HCT116 (cell line): ENCODE data around the gene RNF227. TPM values are rescaled to one million over a fixed set of nuclear protein-coding genes. Genes with fewer than 3 reads are reported as not detected.

Experiments
- ATAC-seq: fragments of 200-7000 bp; cut with Tn5 transposase; 2 replicates; pipeline ENCODE4 v1.9.1; 2020; ENCODE audit warnings: mild to moderate bottlenecking, moderate library complexity
- BruUV-seq: library from RNA; stranded (reverse); fragments of 400-500 nt; replicated peaks from 2 replicates; lab custom pipeline; 2021; lab: Mats Ljungman, UMichigan
- CTCF ChIA-PET: fragments of 300-600 bp; sonication (Branson Sonifier 250); formaldehyde crosslinking; loops from one replicate; lab custom pipeline; 2021; ENCODE audit warnings: antibody characterized with exemption; lab: Charles Lee
- POLR2A ChIA-PET: fragments of 300-600, 350-600 bp; sonication (Branson Sonifier 250); formaldehyde crosslinking; loops from one replicate; lab custom pipeline; 2021; ENCODE audit warnings: antibody characterized with exemption; lab: Charles Lee
- RAD21 ChIA-PET, 2 experiments: fragments of 300-600 bp; sonication (Branson Sonifier 250); formaldehyde crosslinking; loops; one replicate each; lab custom pipeline; 2023; ENCODE audit warnings: low total read pairs in 2 of 2; ENCODE audit not compliant: uncharacterized antibody in 2 of 2, unreplicated experiment in 2 of 2, low non-redundant PET in 1 of 2; lab: Charles Lee
- DNase-seq: peaks from one replicate; pipeline ENCODE4 v3.0.0-alpha.2; 2010; ENCODE audit warnings: low read depth, low spot score
- H2AFZ ChIP-seq: fragments of 200-600 bp; shearing (Covaris generic), sonication (generic); 2 replicates; pipeline ENCODE4 v1.6.1; 2017; ENCODE audit warnings: low read depth, mixed run types, mixed read lengths, antibody characterized with exemption, low read length; ENCODE audit not compliant: poor library complexity, severe bottlenecking
- H3K27ac ChIP-seq: 2 replicates; pipeline ENCODE4 v1.5.1; 2012; ENCODE audit warnings: low read depth, low read length
- H3K27me3 ChIP-seq: fragments of 200-600 bp; sonication (generic); 2 replicates; pipeline ENCODE4 v1.6.1; 2016; ENCODE audit warnings: mixed run types, low read length, mixed read lengths; ENCODE audit not compliant: insufficient read depth
- H3K36me3 ChIP-seq, 2 experiments: fragments of 200-500 bp in 1 of 2; fragments of 200-600 bp in 1 of 2; sonication (Bioruptor generic) in 1 of 2; sonication (generic) in 1 of 2; 2 replicates each; pipeline versions ENCODE4 v1.5.1 to v1.6.1; 2014 to 2016; ENCODE audit warnings: low read length in 2 of 2, inconsistent platforms in 1 of 2, mixed read lengths in 1 of 2, mixed run types in 1 of 2; ENCODE audit not compliant: insufficient read depth in 2 of 2, control insufficient read depth in 1 of 2
- H3K4me1 ChIP-seq, 2 experiments: fragments of 200-600 bp in 1 of 2; sonication (generic) in 1 of 2; 2 replicates each; pipeline versions ENCODE4 v1.5.1 to v1.6.1; 2012 to 2017; ENCODE audit warnings: low read length in 2 of 2, inconsistent platforms in 1 of 2, mild to moderate bottlenecking in 1 of 2, mixed read lengths in 1 of 2, mixed run types in 1 of 2, moderate library complexity in 1 of 2; ENCODE audit not compliant: insufficient read depth in 2 of 2, control insufficient read depth in 1 of 2
- H3K4me2 ChIP-seq: fragments of 200-600 bp; sonication (generic); 2 replicates; pipeline ENCODE4 v1.6.1; 2017; ENCODE audit warnings: mixed run types, low read length, mixed read lengths
- H3K4me3 ChIP-seq, 2 experiments: fragments of 200-600 bp in 1 of 2; sonication (generic) in 1 of 2; replicated peaks in 1 of 2; 2 replicates each; pipeline ENCODE4 v1.5.1; 2011 to 2016; ENCODE audit warnings: low read length in 2 of 2, control low read depth in 1 of 2, low read depth in 1 of 2, mild to moderate bottlenecking in 1 of 2, mixed read lengths in 1 of 2, mixed run types in 1 of 2
- H3K79me2 ChIP-seq: fragments of 200-600 bp; sonication (generic); 2 replicates; pipeline ENCODE4 v1.6.1; 2017; ENCODE audit warnings: mild to moderate bottlenecking, mixed run types, low read length, moderate library complexity, mixed read lengths; ENCODE audit not compliant: insufficient read depth
- H3K9ac ChIP-seq: fragments of 200-600 bp; sonication (generic); 2 replicates; pipeline ENCODE4 v1.6.1; 2016; ENCODE audit warnings: low read length, mixed read lengths
- H3K9me2 ChIP-seq: fragments of 200-600 bp; sonication (generic), shearing (Covaris generic); 2 replicates; pipeline ENCODE4 v1.6.1; 2017; ENCODE audit warnings: mixed run types, mild to moderate bottlenecking, moderate library complexity; ENCODE audit not compliant: insufficient read depth
- H3K9me3 ChIP-seq, 2 experiments: fragments of 200-500 bp in 1 of 2; fragments of 200-600 bp in 1 of 2; sonication (Bioruptor generic) in 1 of 2; sonication (generic) in 1 of 2; 2 replicates each; pipeline ENCODE4 v1.6.1; 2014 to 2017; ENCODE audit warnings: low read length in 2 of 2, mixed read lengths in 2 of 2, inconsistent platforms in 1 of 2, low read depth in 1 of 2, mild to moderate bottlenecking in 1 of 2, mixed run types in 1 of 2, moderate library complexity in 1 of 2; ENCODE audit not compliant: control insufficient read depth in 1 of 2, insufficient read depth in 1 of 2
- H4K20me1 ChIP-seq: fragments of 200-600 bp; sonication (generic), shearing (Covaris generic); 2 replicates; pipeline ENCODE4 v1.6.1; 2017; ENCODE audit warnings: mixed run types, mild to moderate bottlenecking, moderate library complexity; ENCODE audit not compliant: insufficient read depth
- CBX3 ChIP-seq: IDR thresholded peaks from 2 replicates; pipeline ENCODE4 v1.6.1; 2012; ENCODE audit warnings: low read depth
- EGR1 ChIP-seq: IDR thresholded peaks from 2 replicates; pipeline ENCODE4 v1.6.1; 2012; ENCODE audit warnings: low read depth
- EZH2 ChIP-seq: fragments of 200-600 bp; sonication (generic); IDR thresholded peaks from 2 replicates; pipeline ENCODE4 v1.6.1; 2017; ENCODE audit warnings: antibody characterized with exemption, mixed run types
- FOSL1 ChIP-seq: IDR thresholded peaks from 2 replicates; pipeline ENCODE4 v1.6.1; 2012; ENCODE audit warnings: low read depth
- JUND ChIP-seq: IDR thresholded peaks from 2 replicates; pipeline ENCODE4 v1.6.1; 2012
- POLR2A ChIP-seq: IDR thresholded peaks from 2 replicates; pipeline ENCODE4 v1.7.0; 2011; ENCODE audit warnings: borderline replicate concordance; ENCODE audit not compliant: insufficient read depth, insufficient read length; ENCODE audit errors: extremely low read depth
- SP1 ChIP-seq: IDR thresholded peaks from 2 replicates; pipeline ENCODE4 v1.6.1; 2012; ENCODE audit warnings: low read depth
- SRF ChIP-seq: IDR thresholded peaks from 2 replicates; pipeline ENCODE4 v1.6.1; 2012; ENCODE audit warnings: low read depth
- ZFX ChIP-seq: fragments of 450-650 bp; IDR thresholded peaks from 2 replicates; pipeline ENCODE4 v1.6.1; 2017
- ZNF274 ChIP-seq: fragments of 200-500 bp; sonication (Bioruptor generic); IDR thresholded peaks from 2 replicates; pipeline ENCODE4 v1.6.1; 2014; ENCODE audit warnings: mild to moderate bottlenecking, low read depth, low read length, inconsistent platforms
- intact Hi-C: fragments of 100-400 bp; cut with micrococcal nuclease; formaldehyde crosslinking; loops from 2 replicates; pipeline ENCODE4 v1.10.0; 2022
- total RNA-seq: library from RNA; stranded (reverse); gene quantifications from one replicate; pipeline ENCODE4 v1.2.1, GENCODE V29; 2021; ENCODE audit not compliant: unreplicated experiment
- TF ChIP-seq, protein P1 (sequence below), 3 experiments: fragments of 200-600 bp in 1 of 3; sonication (generic) in 1 of 3; IDR thresholded peaks in 2 of 3; conservative IDR thresholded peaks in 1 of 3; 2 replicates each; pipeline ENCODE4 v1.5.1; 2012 to 2017; ENCODE audit warnings: low read depth in 2 of 3, low read length in 2 of 3, antibody characterized with exemption in 1 of 3, borderline replicate concordance in 1 of 3, control low read depth in 1 of 3, mild to moderate bottlenecking in 1 of 3, mixed read lengths in 1 of 3, mixed run types in 1 of 3, moderate library complexity in 1 of 3; ENCODE audit not compliant: insufficient read depth in 1 of 3
- TF ChIP-seq, protein P2 (sequence below): IDR thresholded peaks from 2 replicates; pipeline ENCODE4 v1.6.1; 2011; ENCODE audit warnings: mild to moderate bottlenecking, low read length, moderate library complexity; ENCODE audit not compliant: insufficient replicate concordance; ENCODE audit errors: extremely low read depth

Gene RNF227
- total RNA-seq, 1 experiment from 2014 or later = 0.74 TPM

DNA sequence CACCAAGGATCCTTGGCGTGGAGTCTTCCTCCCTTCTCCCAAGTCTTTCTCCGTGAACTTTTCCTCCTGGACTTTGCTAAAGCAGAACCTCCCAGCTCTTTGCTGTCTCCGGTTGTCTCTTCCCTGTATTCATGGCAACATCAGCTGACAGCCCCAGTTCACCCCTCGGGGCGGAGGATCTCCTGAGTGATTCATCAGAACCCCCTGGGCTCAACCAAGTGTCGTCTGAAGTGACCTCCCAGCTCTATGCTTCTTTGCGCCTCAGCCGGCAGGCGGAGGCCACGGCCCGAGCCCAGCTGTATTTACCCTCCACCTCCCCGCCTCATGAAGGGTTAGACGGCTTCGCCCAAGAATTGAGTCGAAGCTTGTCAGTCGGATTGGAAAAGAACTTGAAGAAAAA, 16.9 kb upstream of the RNF227 start:
- no peaks in the 10 kb centered on the region for H3K9me2 ChIP-seq
- POLR2A ChIA-PET = interaction anchor here (0.5 to 1.5 kb wide), 4 partner anchors 11 to 76 kb away, joined by 3 to 6 read pairs (median 3); partner anchors contain the start of gene NAA38
- H3K36me3 ChIP-seq = peaks cover 17 to 19% of the 10 kb centered on the region in 2 experiments; a peak in 2 of 4 replicates
- DNase-seq = no peak
- BruUV-seq = no TSS peak
- TF ChIP-seq SRF = no peak
- TF ChIP-seq, protein P1, sequence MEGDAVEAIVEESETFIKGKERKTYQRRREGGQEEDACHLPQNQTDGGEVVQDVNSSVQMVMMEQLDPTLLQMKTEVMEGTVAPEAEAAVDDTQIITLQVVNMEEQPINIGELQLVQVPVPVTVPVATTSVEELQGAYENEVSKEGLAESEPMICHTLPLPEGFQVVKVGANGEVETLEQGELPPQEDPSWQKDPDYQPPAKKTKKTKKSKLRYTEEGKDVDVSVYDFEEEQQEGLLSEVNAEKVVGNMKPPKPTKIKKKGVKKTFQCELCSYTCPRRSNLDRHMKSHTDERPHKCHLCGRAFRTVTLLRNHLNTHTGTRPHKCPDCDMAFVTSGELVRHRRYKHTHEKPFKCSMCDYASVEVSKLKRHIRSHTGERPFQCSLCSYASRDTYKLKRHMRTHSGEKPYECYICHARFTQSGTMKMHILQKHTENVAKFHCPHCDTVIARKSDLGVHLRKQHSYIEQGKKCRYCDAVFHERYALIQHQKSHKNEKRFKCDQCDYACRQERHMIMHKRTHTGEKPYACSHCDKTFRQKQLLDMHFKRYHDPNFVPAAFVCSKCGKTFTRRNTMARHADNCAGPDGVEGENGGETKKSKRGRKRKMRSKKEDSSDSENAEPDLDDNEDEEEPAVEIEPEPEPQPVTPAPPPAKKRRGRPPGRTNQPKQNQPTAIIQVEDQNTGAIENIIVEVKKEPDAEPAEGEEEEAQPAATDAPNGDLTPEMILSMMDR (IDR thresholded peaks at IDR 0.05 in 2 of 3, conservative IDR thresholded peaks at IDR 0.05 in 1 of 3; ENCODE audit: borderline replicate concordance in 1 of 3, insufficient read depth in 1 of 3, low read depth in 2 of 3, low read length in 2 of 3) = peak in 1 of 3 experiments; percentile 18; a peak in 1 of 6 replicates
- H3K79me2 ChIP-seq = peaks cover 40% of the 10 kb centered on the region
- peaks cover 12 to 21% of the 10 kb centered on the region in 2 experiments; a peak in 3 of 4 replicates for H3K4me1 ChIP-seq
- RAD21 ChIA-PET = interaction anchor here in 1 of 2 experiments (1.5 kb wide), 1 partner anchor 108 kb away, joined by 3 read pairs; no protein-coding TSS in a partner anchor
- ATAC-seq = 0 out of 2 replicates have a peak, but pooled peaks have one; percentile 8
- peak overlapping the region; percentile 91 to 98 for H3K4me3 ChIP-seq
- H3K27me3 ChIP-seq = no peaks in the 10 kb centered on the region
- no peaks in the 10 kb centered on the region for H4K20me1 ChIP-seq
- H3K9ac ChIP-seq = peak overlapping the region; percentile 81
- CTCF ChIA-PET = interaction anchor here (0.8 to 1.4 kb wide), 7 partner anchors 20 to 124 kb away, joined by 3 to 6 read pairs (median 4); no protein-coding TSS in a partner anchor
- intact Hi-C loops = no loop called here
- no peaks in the 10 kb centered on the region for H3K9me3 ChIP-seq
- no peak overlapping the region for H2AFZ ChIP-seq
- peak overlapping the region; percentile 76 for H3K27ac ChIP-seq
- H3K4me2 ChIP-seq = peak overlapping the region; percentile 82

DNA sequence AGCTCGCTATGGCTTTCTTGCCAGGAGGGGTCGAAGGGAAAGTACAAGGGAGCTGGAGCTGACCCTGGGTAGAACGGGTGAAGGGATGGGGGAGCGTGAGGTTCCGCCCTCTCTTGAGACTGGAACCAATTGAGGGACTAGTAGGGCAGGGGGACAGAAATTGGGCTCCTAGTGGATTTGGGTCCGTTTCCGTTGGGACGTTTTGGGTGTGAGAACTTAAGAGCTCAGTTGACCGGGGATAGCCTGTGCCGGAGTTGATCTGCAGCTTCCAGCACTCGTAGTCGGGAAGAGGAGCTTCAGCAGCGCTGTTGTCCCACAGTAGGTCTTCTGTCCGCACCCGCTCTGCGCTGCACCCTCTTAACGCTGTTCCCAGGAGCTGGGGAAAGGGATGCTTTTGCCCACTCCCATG, 16.4 kb upstream of the RNF227 start:
- H3K9me2 ChIP-seq = no peaks in the 10 kb centered on the region
- POLR2A ChIA-PET = interaction anchor here (0.5 to 1.5 kb wide), 7 partner anchors 10 to 241 kb away, joined by 3 read pairs; partner anchors contain the start of gene NAA38
- H3K4me3 ChIP-seq = peak overlapping the region; percentile 91 to 98
- CTCF ChIA-PET = interaction anchor here (0.8 to 1.4 kb wide), 12 partner anchors 19 to 125 kb away, joined by 3 to 6 read pairs (median 4); no protein-coding TSS in a partner anchor
- H3K36me3 ChIP-seq = peaks cover 15 to 19% of the 10 kb centered on the region in 2 experiments; a peak in 2 of 4 replicates
- peak; percentile 52 for ATAC-seq
- peak overlapping the region; percentile 76 for H3K27ac ChIP-seq
- peak overlapping the region; percentile 81 for H3K9ac ChIP-seq
- DNase-seq = no peak
- TSS peak; percentile 79 for BruUV-seq
- peaks cover 12 to 25% of the 10 kb centered on the region in 2 experiments; a peak in 3 of 4 replicates for H3K4me1 ChIP-seq
- intact Hi-C loops = no loop called here
- no peaks in the 10 kb centered on the region for H3K9me3 ChIP-seq
- peak overlapping the region; percentile 42 for H2AFZ ChIP-seq
- H4K20me1 ChIP-seq = no peaks in the 10 kb centered on the region
- no peaks in the 10 kb centered on the region for H3K27me3 ChIP-seq
- peaks cover 40% of the 10 kb centered on the region for H3K79me2 ChIP-seq
- H3K4me2 ChIP-seq = peak overlapping the region; percentile 82
- RAD21 ChIA-PET = interaction anchor here in 1 of 2 experiments (1.5 kb wide), 1 partner anchor 109 kb away, joined by 3 read pairs; no protein-coding TSS in a partner anchor
- TF ChIP-seq EZH2 = no peak
- no peak for TF ChIP-seq POLR2A
- TF ChIP-seq SP1 = no peak
- TF ChIP-seq JUND = no peak
- TF ChIP-seq ZFX = no peak
- no peak for TF ChIP-seq ZNF274
- no peak for TF ChIP-seq CBX3
- TF ChIP-seq, protein P1 (IDR thresholded peaks at IDR 0.05 in 2 of 3, conservative IDR thresholded peaks at IDR 0.05 in 1 of 3; ENCODE audit: borderline replicate concordance in 1 of 3, insufficient read depth in 1 of 3, low read depth in 2 of 3, low read length in 2 of 3) = no peak
- no peak for TF ChIP-seq EGR1
- TF ChIP-seq, protein P2, sequence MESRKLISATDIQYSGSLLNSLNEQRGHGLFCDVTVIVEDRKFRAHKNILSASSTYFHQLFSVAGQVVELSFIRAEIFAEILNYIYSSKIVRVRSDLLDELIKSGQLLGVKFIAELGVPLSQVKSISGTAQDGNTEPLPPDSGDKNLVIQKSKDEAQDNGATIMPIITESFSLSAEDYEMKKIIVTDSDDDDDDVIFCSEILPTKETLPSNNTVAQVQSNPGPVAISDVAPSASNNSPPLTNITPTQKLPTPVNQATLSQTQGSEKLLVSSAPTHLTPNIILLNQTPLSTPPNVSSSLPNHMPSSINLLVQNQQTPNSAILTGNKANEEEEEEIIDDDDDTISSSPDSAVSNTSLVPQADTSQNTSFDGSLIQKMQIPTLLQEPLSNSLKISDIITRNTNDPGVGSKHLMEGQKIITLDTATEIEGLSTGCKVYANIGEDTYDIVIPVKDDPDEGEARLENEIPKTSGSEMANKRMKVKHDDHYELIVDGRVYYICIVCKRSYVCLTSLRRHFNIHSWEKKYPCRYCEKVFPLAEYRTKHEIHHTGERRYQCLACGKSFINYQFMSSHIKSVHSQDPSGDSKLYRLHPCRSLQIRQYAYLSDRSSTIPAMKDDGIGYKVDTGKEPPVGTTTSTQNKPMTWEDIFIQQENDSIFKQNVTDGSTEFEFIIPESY = no peak
- no peak for TF ChIP-seq SRF
- TF ChIP-seq FOSL1 = no peak
